Stimulated activated naive CD8-positive, alpha-beta T cell treated with anti-CD3 and anti-CD28 coated beads, Interleukin-15, Interleukin-2, amounts not matched to agents 100 ng/mL and 50 ng/mL, for 24 hours (primary cell): ENCODE data around the gene PDE7B.
A peak's percentile ranks its signal among the peaks of the same experiment; 100 is the strongest.

ENCODE experiments used
- H3K27ac Mint-ChIP-seq: one replicate; pipeline ENCODE4 v1.8.0; 2021; ENCODE audit warnings: mild to moderate bottlenecking, mixed read lengths
- H3K27me3 Mint-ChIP-seq: one replicate; pipeline ENCODE4 v1.8.0; 2021; ENCODE audit warnings: mixed read lengths
- H3K36me3 Mint-ChIP-seq: one replicate; pipeline ENCODE4 v1.8.0; 2021; ENCODE audit warnings: low read depth, mixed read lengths
- H3K4me1 Mint-ChIP-seq: one replicate; pipeline ENCODE4 v1.8.0; 2021; ENCODE audit warnings: low read depth, mixed read lengths
- H3K4me3 Mint-ChIP-seq: one replicate; pipeline ENCODE4 v1.8.0; 2021; ENCODE audit warnings: mild to moderate bottlenecking, mixed read lengths
- H3K9me3 Mint-ChIP-seq: one replicate; pipeline ENCODE4 v1.8.0; 2021; ENCODE audit warnings: mixed read lengths

PDE7B gene

DNA sequence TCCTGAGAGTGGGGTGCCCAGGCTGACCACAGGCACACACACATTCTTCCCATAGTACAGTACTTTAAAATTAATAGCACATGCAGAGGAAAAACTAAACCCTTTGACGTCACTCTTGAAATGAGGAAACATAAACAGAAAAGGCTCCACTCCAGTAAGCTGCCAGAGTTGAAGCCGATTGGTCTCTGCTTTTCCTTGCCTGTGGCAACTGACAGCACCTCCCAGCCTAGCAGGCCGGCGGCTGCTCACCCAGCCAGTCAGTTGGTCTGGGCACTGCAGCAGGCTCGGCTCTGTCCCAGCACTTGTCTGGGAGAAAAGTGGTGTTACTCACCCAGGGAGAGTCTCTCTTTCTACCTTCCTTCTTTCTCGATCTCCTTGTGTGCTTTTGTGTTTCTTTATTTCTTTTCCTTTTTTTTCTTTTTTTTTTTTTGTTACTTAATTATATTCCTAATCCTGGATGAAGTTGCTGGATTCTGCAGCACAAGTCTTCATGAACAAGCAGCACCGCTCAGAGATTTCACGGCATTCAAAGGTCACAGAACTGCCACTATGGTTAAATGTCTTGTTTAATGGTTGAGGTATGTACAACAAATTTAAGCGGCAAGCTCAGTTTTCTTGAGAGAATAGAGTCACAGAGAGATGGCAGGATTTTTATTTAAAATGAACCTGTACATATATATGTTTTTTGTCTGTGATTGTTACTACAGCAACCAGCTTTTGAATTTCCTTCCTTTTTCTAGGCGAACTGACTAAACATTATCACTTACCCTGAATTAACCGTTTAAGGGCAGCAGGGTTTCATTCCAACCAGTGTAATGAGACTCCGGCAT lies at the start of gene PDE7B:
Gene PDE7B, plus strand, starts transcription at position 260 of the 830 bp plus-strand sequence.
- Mint-ChIP-seq H3K36me3 (no peaks in the 10 kb centered on the region), H3K27me3 (no peaks in the 10 kb centered on the region), H3K9me3 (no peaks in the 10 kb centered on the region), H3K4me1 (peaks cover 34% of the 10 kb centered on the region), H3K27ac (peak within 1 kb of the TSS; percentile 51), H3K4me3 (peak within 1 kb of the TSS; percentile 70)

- Mint-ChIP-seq H3K4me3 (no peak overlapping the region), H3K9me3 (no peaks in the 10 kb centered on the region), H3K27me3 (no peaks in the 10 kb centered on the region), H3K36me3 (no peaks in the 10 kb centered on the region), H3K27ac (no peak overlapping the region), H3K4me1 (no peaks in the 10 kb centered on the region)
These were observed 49.6 kb upstream of the PDE7B start for GRCh38 chr6:135801755-135802465.

DNA sequence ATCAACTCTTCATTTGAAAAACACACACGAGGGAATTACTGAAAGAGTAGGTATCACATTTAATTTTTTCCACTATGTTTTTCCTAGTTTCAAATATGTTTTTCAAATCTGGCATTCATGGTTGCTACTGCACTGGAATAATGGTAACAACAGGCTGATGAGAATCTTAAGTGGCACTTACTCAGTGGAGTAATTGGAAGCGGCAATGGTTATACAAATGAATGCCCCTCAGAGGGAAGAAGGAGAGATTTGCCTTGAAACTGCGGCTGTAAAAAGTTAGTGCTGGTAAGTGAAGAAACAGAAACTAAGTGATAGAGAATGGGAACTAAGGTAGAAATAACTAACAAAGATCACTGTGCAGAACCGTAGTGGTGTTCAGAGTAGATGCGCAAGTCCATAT lies 41.0 kb upstream of the PDE7B start:
- no peak overlapping the region for H3K4me3 Mint-ChIP-seq
- no peaks in the 10 kb centered on the region for H3K27me3 Mint-ChIP-seq
- H3K9me3 Mint-ChIP-seq: no peaks in the 10 kb centered on the region
- H3K27ac Mint-ChIP-seq: no peak overlapping the region
- H3K36me3 Mint-ChIP-seq: no peaks in the 10 kb centered on the region
- H3K4me1 Mint-ChIP-seq: no peaks in the 10 kb centered on the region

GRCh38 chr6:135811170-135811569 lies 40.3 kb upstream of the PDE7B start:
- no peak overlapping the region for H3K4me3 Mint-ChIP-seq
- no peak overlapping the region for H3K27ac Mint-ChIP-seq
- no peaks in the 10 kb centered on the region for H3K9me3 Mint-ChIP-seq
- no peaks in the 10 kb centered on the region for H3K4me1 Mint-ChIP-seq
- no peaks in the 10 kb centered on the region for H3K27me3 Mint-ChIP-seq
- no peaks in the 10 kb centered on the region for H3K36me3 Mint-ChIP-seq

- Mint-ChIP-seq H3K4me3 (no peak overlapping the region), H3K27me3 (no peaks in the 10 kb centered on the region), H3K4me1 (no peaks in the 10 kb centered on the region), H3K27ac (no peak overlapping the region), H3K36me3 (no peaks in the 10 kb centered on the region), H3K9me3 (no peaks in the 10 kb centered on the region)
These were observed 39.6 kb upstream of the PDE7B start for GRCh38 chr6:135811644-135812526.

- Mint-ChIP-seq H3K36me3 (no peaks in the 10 kb centered on the region), H3K27ac (no peak overlapping the region), H3K4me1 (no peaks in the 10 kb centered on the region), H3K27me3 (no peaks in the 10 kb centered on the region), H3K9me3 (no peaks in the 10 kb centered on the region), H3K4me3 (no peak overlapping the region)
These were observed 38.1 kb upstream of the PDE7B start for GRCh38 chr6:135813401-135813800.

- Mint-ChIP-seq H3K27me3 (no peaks in the 10 kb centered on the region), H3K4me3 (no peak overlapping the region), H3K4me1 (no peaks in the 10 kb centered on the region), H3K27ac (no peak overlapping the region), H3K9me3 (no peaks in the 10 kb centered on the region), H3K36me3 (no peaks in the 10 kb centered on the region)
These were observed 37.5 kb upstream of the PDE7B start for GRCh38 chr6:135814043-135814442.

- Mint-ChIP-seq H3K4me1 (no peaks in the 10 kb centered on the region), H3K9me3 (no peaks in the 10 kb centered on the region), H3K27me3 (no peaks in the 10 kb centered on the region), H3K4me3 (no peak overlapping the region), H3K36me3 (no peaks in the 10 kb centered on the region), H3K27ac (no peak overlapping the region)
These were observed 36.3 kb upstream of the PDE7B start for GRCh38 chr6:135815216-135815615.

GRCh38 chr6:135817035-135817434 lies 34.5 kb upstream of the PDE7B start:
- H3K27me3 Mint-ChIP-seq: no peaks in the 10 kb centered on the region
- H3K4me3 Mint-ChIP-seq: no peak overlapping the region
- no peaks in the 10 kb centered on the region for H3K36me3 Mint-ChIP-seq
- no peaks in the 10 kb centered on the region for H3K9me3 Mint-ChIP-seq
- H3K4me1 Mint-ChIP-seq: no peaks in the 10 kb centered on the region
- H3K27ac Mint-ChIP-seq: no peak overlapping the region

GRCh38 chr6:135819665-135820064 lies 31.8 kb upstream of the PDE7B start:
- no peak overlapping the region for H3K4me3 Mint-ChIP-seq
- H3K9me3 Mint-ChIP-seq: no peaks in the 10 kb centered on the region

GRCh38 chr6:135820340-135820739 lies 31.2 kb upstream of the PDE7B start:
- H3K27ac Mint-ChIP-seq: no peak overlapping the region
- H3K9me3 Mint-ChIP-seq: no peaks in the 10 kb centered on the region
- H3K4me3 Mint-ChIP-seq: no peak overlapping the region
- H3K4me1 Mint-ChIP-seq: no peaks in the 10 kb centered on the region
- no peaks in the 10 kb centered on the region for H3K36me3 Mint-ChIP-seq
- H3K27me3 Mint-ChIP-seq: no peaks in the 10 kb centered on the region

More at GRCh38 chr6:135819665-135820064, 31.8 kb upstream of the PDE7B start:
- no peaks in the 10 kb centered on the region for H3K27me3 Mint-ChIP-seq
- H3K27ac Mint-ChIP-seq: no peak overlapping the region
- no peaks in the 10 kb centered on the region for H3K4me1 Mint-ChIP-seq
- H3K36me3 Mint-ChIP-seq: no peaks in the 10 kb centered on the region

GRCh38 chr6:135823851-135824250 lies 27.6 kb upstream of the PDE7B start:
- no peaks in the 10 kb centered on the region for H3K9me3 Mint-ChIP-seq
- no peaks in the 10 kb centered on the region for H3K4me1 Mint-ChIP-seq
- H3K36me3 Mint-ChIP-seq: no peaks in the 10 kb centered on the region
- no peaks in the 10 kb centered on the region for H3K27me3 Mint-ChIP-seq
- no peak overlapping the region for H3K4me3 Mint-ChIP-seq
- H3K27ac Mint-ChIP-seq: no peak overlapping the region

GRCh38 chr6:135826236-135826804 lies 25.2 kb upstream of the PDE7B start:
- H3K27me3 Mint-ChIP-seq: no peaks in the 10 kb centered on the region
- H3K4me1 Mint-ChIP-seq: no peaks in the 10 kb centered on the region
- no peak overlapping the region for H3K27ac Mint-ChIP-seq
- H3K4me3 Mint-ChIP-seq: no peak overlapping the region
- no peaks in the 10 kb centered on the region for H3K36me3 Mint-ChIP-seq
- no peaks in the 10 kb centered on the region for H3K9me3 Mint-ChIP-seq

DNA sequence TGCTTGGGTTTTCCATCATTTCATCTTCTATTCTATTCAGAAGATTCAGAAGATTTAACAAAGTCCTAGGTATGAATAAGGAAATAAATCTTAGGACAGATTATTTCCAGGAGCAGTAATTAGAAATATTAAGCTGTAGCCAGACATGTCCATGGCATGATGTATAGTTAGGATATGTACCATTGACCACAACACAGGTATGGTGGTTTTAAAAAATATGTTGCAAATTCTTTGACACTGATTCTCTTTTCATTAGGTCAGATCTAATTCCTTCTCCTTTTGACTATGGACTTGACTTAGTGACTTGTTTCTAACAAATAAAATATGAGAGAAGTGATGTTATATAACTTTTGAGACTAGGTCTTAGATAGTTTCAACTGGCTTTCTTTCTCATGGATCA lies 23.5 kb upstream of the PDE7B start:
- Mint-ChIP-seq H3K27ac (no peak overlapping the region), H3K27me3 (peaks cover under 1% of the 10 kb centered on the region), H3K9me3 (no peaks in the 10 kb centered on the region), H3K36me3 (no peaks in the 10 kb centered on the region), H3K4me1 (no peaks in the 10 kb centered on the region), H3K4me3 (no peak overlapping the region)
